ENCODE results near the gene TNIP1.

TNIP1 gene

GRCh38 chr5:151014680-151015343, 66.0 kb downstream of the TNIP1 start:
- DNase-seq = no peak
- in situ Hi-C loops (cut with MboI; ENCODE audit: low pct_unique_long_range_greater_than_20kb, low sequenced_read_pairs) = no loop called here

DNA sequence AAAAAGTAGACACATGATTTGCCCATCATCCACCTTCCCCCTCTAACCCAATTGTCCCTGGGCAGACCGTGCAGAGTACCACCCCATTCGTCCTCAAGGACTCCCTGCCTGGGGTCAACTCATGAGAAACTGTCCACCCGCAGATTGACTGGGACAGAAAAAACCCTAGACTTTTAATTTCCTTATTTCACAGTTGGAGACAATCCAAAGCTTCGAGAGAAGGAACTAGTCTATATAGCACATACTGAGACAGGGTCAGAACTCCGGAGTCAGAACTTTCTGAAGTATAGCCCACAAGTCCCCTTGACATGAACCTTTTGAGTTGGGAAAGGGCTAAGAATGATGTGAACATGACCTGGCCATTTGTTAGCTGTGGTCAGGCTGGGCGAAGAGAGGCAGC, 68.0 kb downstream of the TNIP1 start:
- in situ Hi-C loops (cut with MboI; ENCODE audit: low pct_unique_long_range_greater_than_20kb, low sequenced_read_pairs) = no loop called here
- DNase-seq = no peak

DNA sequence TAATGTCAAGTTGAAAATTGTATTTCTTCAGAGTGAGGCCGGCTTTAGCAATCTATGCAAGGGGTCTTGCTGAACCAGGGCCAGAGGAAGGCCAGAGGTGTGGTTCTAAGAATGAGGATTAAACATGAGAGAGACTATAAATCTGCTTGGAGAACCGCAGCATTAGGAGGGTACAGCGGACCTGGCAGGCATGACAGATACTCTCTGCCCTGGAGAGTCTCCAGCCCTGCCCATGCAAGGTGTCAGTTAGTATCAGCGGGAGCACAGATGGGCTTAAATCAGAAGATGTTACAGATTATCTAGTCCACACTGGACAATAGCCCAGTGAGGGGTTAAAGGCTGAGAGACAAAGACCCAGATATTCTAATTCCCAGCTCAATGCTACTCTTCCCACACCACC, 71.9 kb downstream of the TNIP1 start:
- in situ Hi-C loops (cut with MboI; ENCODE audit: low pct_unique_long_range_greater_than_20kb, low sequenced_read_pairs) = no loop called here
- no peak for DNase-seq

DNA sequence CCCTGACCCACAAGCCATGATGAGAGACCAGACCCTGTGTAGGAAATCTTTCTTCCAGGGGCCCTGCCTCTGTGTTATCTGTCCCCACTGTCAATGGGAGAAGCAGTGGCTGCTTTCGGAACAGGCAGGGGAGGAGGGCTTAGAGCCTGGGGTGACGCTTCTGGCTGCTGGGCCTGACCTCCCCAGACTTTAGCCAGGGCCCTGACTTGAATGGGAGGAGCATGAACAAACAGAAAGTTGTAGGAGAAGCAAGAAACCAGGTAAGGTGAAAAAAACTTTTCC, 72.7 kb downstream of the TNIP1 start:
- in situ Hi-C loops (cut with MboI; ENCODE audit: low pct_unique_long_range_greater_than_20kb, low sequenced_read_pairs) = no loop called here
- DNase-seq = no peak

DNA sequence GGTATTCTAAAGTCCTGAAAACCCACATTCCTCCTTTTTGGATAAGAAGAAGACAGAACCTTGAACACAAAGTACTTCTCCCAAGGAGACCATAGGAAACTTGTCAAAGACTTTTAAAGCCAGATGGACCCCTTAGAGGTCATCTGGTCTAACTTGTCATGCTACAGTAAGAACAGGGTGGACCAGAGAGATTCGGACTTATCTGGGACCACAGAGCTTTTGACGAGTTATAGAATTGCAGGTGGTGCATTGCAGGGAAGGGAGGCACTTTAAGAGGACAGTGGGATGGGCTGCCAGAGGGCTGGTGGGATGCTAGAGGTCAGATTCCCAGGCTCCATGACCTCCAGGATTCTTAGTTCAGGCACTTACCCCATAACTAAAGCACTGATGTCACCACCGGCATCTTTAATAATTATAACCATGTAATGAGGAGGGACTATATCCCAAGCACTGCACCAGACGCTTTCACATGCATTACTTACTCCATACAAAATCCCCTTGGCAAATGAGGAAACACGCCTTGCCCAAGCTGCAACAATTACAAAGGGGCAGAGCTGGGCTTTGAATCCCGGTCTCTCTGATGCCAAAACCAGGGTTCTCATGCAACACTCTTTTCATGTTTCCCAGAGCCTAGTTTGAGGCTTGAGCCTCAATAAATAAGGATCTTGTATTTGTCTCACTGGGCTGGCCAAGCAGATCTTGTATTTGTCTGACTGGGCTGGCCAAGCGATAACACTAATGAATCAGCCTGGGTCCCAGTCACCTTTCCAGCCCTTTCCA, 73.2 kb downstream of the TNIP1 start:
- in situ Hi-C loops (cut with MboI; ENCODE audit: low pct_unique_long_range_greater_than_20kb, low sequenced_read_pairs) = no loop called here

DNA sequence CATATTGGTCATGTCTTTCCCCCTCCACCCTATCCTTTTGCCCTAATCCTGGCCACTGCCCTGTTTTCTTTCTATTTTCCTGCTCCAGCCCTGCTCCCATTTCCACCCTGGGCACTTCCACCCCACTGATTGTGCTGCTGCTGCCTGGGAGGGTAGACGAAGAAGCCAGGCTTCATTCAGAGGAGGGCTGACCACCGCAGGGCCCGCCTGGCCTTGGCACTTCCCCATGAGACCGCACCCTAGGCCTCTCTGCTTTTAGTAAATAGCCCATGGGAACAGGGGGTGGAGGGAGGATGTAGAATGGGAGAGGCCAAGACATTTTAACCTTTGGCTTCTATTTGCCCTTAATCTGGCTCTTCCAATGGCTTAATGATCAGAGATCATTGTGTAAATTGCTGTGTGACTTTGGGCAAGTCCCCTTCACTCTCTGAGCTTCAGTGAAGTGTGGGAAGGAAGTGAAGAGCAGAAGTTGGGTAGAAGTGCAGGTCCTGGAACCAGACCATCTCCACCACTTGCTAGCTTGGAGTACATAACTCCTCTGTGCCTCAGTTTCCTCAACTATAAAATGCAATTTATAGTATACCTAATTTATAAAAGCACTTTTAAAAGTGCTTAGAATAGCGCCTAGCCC, 74.0 kb downstream of the TNIP1 start:
- in situ Hi-C loops (cut with MboI; ENCODE audit: low pct_unique_long_range_greater_than_20kb, low sequenced_read_pairs) = no loop called here

More for the DNA sequence above, 73.2 kb downstream of the TNIP1 start:
- no peak for DNase-seq

GRCh38 chr5:151005950-151006576, 74.8 kb downstream of the TNIP1 start:
- DNase-seq = no peak
- in situ Hi-C loops (cut with MboI; ENCODE audit: low pct_unique_long_range_greater_than_20kb, low sequenced_read_pairs) = no loop called here

More for the DNA sequence above, 74.0 kb downstream of the TNIP1 start:
- no peak for DNase-seq

GRCh38 chr5:151005187-151005949, 75.5 kb downstream of the TNIP1 start:
- in situ Hi-C loops (cut with MboI; ENCODE audit: low pct_unique_long_range_greater_than_20kb, low sequenced_read_pairs) = no loop called here
- no peak for DNase-seq

DNA sequence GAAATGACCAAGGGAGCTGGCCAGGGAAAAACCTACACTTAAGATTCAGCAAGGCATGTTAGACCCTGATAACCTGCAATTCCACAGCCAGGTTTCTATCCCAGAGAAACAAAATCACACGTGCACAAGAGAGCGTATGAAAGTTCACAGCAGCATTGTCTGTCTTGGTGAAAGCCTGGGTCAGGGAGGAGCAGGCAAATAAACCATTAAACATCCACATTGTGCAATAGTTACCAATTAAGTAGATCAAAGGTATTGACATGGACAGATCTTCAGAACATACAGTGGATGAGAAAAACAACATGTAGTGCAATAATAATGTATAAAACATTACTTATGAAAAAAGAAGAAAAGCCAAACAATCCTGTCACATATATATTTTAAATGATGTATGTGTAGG, 76.3 kb downstream of the TNIP1 start:
- in situ Hi-C loops (cut with MboI; ENCODE audit: low pct_unique_long_range_greater_than_20kb, low sequenced_read_pairs) = no loop called here

GRCh38 chr5:151003503-151003860, 77.4 kb downstream of the TNIP1 start:
- DNase-seq = no peak
- in situ Hi-C loops (cut with MboI; ENCODE audit: low pct_unique_long_range_greater_than_20kb, low sequenced_read_pairs) = no loop called here

More for the DNA sequence above, 76.3 kb downstream of the TNIP1 start:
- DNase-seq = no peak

DNA sequence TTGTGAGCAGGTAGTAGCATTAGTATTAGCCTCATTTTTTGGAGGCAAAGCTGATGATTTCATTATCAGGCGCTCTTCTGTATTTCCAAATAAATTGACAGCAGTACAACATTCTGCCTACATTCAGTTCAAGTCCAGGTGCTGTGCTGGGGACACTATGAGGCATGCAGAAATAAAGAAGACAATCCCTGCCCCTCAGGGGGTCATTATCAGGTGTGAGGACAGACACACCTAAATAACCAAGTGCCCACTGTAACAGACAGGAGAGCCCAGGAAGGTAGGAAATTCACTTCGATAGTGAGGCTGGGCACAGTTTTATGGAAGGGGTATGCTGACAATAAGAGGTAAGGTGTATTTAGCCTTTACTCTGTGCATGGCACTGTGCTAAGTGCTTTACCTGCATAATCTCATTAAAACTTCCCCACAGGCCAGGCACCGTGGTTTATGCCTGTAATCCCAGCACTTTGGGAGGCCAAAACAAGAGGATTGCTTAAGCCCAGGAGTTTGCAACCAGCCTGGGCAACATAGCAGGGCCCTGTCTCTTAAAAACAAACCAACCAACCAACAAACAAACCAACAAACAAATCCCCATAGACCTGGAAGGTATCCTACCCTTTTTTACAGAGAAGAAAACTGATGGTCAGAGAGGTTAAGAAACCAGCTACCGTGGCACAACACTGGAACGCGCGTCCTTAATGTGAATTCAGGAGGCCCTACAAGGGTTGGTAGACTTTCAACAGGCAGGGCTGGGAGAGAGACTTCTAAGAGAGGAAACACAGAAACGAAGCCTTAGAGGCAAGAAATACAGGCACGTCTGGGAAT, 77.9 kb downstream of the TNIP1 start:
- no peak for DNase-seq
- in situ Hi-C loops (cut with MboI; ENCODE audit: low pct_unique_long_range_greater_than_20kb, low sequenced_read_pairs) = no loop called here

DNA sequence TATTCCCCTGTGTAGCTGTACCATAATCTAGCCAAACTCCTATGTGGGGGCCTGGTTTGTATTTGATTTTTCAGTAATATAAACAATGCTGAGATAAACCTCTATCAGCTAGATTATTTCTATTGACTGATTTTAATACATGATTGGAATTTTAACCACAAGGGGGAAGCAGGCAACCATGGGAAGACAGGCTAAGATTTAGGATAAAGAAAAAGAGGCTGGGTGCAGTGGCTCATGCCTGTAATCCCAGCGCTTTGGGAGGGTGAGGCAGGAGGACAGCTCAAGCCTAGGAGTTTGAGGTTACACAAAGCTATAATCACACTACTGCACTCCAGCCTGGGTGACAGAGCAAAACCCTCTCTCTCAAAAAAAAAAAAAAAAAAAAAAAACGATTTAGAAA, 78.6 kb downstream of the TNIP1 start:
- peak; percentile 49 for DNase-seq
- in situ Hi-C loops (cut with MboI; ENCODE audit: low pct_unique_long_range_greater_than_20kb, low sequenced_read_pairs) = no loop called here

DNA sequence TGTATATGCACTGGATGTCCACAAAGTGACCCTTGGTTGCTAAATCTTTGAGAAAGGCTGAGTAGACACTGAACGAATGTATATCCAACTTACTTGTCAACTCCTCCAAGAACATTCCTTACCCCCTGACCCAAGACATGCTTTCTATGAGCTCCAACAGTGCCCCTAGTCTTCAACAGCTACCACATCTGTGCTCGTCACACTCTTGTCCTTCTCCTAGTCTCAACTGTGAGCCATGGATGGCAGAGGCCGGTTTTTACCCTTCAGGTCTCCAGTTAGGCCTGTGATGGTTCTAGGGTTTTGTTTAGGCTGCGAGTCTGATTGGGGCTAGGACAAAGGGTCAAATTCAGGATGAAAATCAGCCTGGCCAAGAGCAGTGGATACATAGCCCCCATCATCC, 79.4 kb downstream of the TNIP1 start:
- in situ Hi-C loops (cut with MboI; ENCODE audit: low pct_unique_long_range_greater_than_20kb, low sequenced_read_pairs) = no loop called here
- no peak for DNase-seq

GRCh38 chr5:150999704-151000442, 81.0 kb downstream of the TNIP1 start:
- DNase-seq = no peak
- in situ Hi-C loops (cut with MboI; ENCODE audit: low pct_unique_long_range_greater_than_20kb, low sequenced_read_pairs) = no loop called here

GRCh38 chr5:150993826-150994412, 86.9 kb downstream of the TNIP1 start:
- in situ Hi-C loops (cut with MboI; ENCODE audit: low pct_unique_long_range_greater_than_20kb, low sequenced_read_pairs) = no loop called here
- DNase-seq = no peak

DNA sequence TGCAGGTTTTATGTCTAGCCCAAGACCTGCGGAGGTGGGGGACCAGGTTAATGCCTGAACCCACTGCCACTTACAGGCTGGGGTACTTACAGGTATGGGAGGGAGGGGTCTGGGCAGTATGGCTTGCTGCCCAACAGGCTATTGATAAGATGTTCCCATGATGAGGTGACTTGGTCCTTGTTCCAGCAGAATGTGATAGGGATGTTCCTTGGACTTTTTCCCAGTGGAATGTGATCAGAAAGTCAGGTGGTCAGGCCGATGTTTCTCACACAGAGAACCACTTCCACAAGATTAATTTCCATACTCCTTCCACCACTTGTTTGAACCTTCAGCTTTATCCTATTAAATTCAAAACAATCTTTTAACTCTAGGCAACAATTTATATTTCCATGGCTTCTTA, 87.4 kb downstream of the TNIP1 start:
- in situ Hi-C loops (cut with MboI; ENCODE audit: low pct_unique_long_range_greater_than_20kb, low sequenced_read_pairs) = no loop called here
- no peak for DNase-seq

- DNase-seq = no peak
- in situ Hi-C loops (cut with MboI; ENCODE audit: low pct_unique_long_range_greater_than_20kb, low sequenced_read_pairs) = no loop called here
Observed at GRCh38 chr5:150992705-150993104, 88.1 kb downstream of the TNIP1 start.

DNA sequence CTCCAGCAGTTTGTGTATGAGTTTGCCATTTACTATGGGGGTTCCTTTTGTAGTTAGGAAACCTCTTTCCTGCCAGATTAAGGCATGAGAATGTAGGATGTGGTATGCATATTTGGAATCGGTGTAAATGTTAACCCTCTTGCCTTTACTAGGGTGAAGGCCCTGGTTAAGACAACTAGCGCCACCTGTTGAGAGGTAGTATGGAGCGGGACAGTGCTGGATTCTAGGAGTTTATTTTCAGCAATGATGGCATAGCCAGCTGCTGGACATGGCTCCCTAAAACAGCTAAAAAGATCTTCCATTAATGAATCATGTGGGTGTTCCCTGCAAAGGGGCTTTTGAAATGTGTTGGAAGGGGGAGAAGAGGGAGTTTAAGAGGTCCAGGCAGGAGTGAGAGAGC, 91.1 kb downstream of the TNIP1 start:
- in situ Hi-C loops (cut with MboI; ENCODE audit: low pct_unique_long_range_greater_than_20kb, low sequenced_read_pairs) = no loop called here
- peak; percentile 20 for DNase-seq

Measured in KBM-7 (cell line).